ENCODE data around the gene LYZL2.
"Not testable (repeated sequence)": the region's sequence is repeated elsewhere in the genome, so short reads cannot be mapped to it uniquely, and the experiment has no call there.

GRCh38 chr10:30667982-30668381 is 38.4 kb upstream of the LYZL2 start:
- not testable (repeated sequence) for TF ChIP-seq POU2F2, POLR2A, TAF1, POLR2AphosphoS5, SPI1 (IDR thresholded peaks at IDR 0.05; ENCODE audit: low read depth, low read length)

Data from GM12891 (cell line).